BJ (cell line): ENCODE measurements around the gene DHRS4. TPM values are rescaled to one million over a fixed set of nuclear protein-coding genes. Genes with fewer than 3 reads are reported as not detected.
A peak's percentile ranks its signal among the peaks of the same experiment; 100 is the strongest.
"Not testable (repeated sequence)": the region's sequence is repeated elsewhere in the genome, so short reads cannot be mapped to it uniquely, and the experiment has no call there.

Experiments
- CTCF ChIA-PET: fragments of 350-600 bp; formaldehyde crosslinking; extraction: SDS; loops from one replicate; lab custom pipeline; 2021; ENCODE audit warnings: antibody characterized with exemption, inconsistent platforms; lab: Yijun Ruan, JAX
- POLR2A ChIA-PET: fragments of 300-600 bp; sonication (Branson Sonifier 250); formaldehyde crosslinking; extraction: SDS; loops from one replicate; lab custom pipeline; 2021; ENCODE audit warnings: antibody characterized with exemption; lab: Charles Lee
- DNase-seq: peaks from one replicate; pipeline ENCODE4 v3.0.0-alpha.2; 2011; ENCODE audit warnings: low read depth
- H3K27me3 ChIP-seq: 2 replicates; pipeline ENCODE4 v1.6.0; 2011; ENCODE audit warnings: low read length; ENCODE audit not compliant: control insufficient read depth, insufficient read depth
- H3K36me3 ChIP-seq: 2 replicates; pipeline ENCODE4 v1.5.1; 2011; ENCODE audit warnings: low read length; ENCODE audit not compliant: control insufficient read depth, insufficient read depth
- H3K4me3 ChIP-seq: 2 replicates; pipeline ENCODE4 v1.5.1; 2011; ENCODE audit warnings: low read depth, mild to moderate bottlenecking, control low read depth, low read length
- CTCF ChIP-seq: IDR thresholded peaks from 2 replicates; pipeline ENCODE4 v1.5.1; 2011; ENCODE audit warnings: low read depth, mild to moderate bottlenecking, control low read depth, inconsistent platforms, low read length, moderate library complexity; ENCODE audit not compliant: insufficient read depth
- polyA plus RNA-seq: library from polyadenylated mRNA; depleted of rRNA; stranded (reverse); fragments of >200 nt; gene quantifications from 2 replicates; pipeline ENCODE4 v1.2.3, GENCODE V29; 2011

The DHRS4 gene
- polyA plus RNA-seq, 1 experiment: 24.7 TPM

- H3K4me3 ChIP-seq, POLR2A ChIA-PET, CTCF ChIA-PET, DNase-seq, H3K27me3 ChIP-seq, H3K36me3 ChIP-seq: not testable (repeated sequence)
Measured at GRCh38 chr14:23969130-23969480, 15.5 kb downstream of the DHRS4 start.

- POLR2A ChIA-PET, H3K4me3 ChIP-seq, H3K36me3 ChIP-seq, H3K27me3 ChIP-seq, DNase-seq, CTCF ChIA-PET: not testable (repeated sequence)
Measured at GRCh38 chr14:23969481-23970282, 16.1 kb downstream of the DHRS4 start.

- H3K4me3 ChIP-seq, H3K27me3 ChIP-seq, DNase-seq, H3K36me3 ChIP-seq, POLR2A ChIA-PET, CTCF ChIA-PET: not testable (repeated sequence)
Measured at GRCh38 chr14:23970283-23970659, 16.7 kb downstream of the DHRS4 start.

- H3K36me3 ChIP-seq, H3K27me3 ChIP-seq, POLR2A ChIA-PET, DNase-seq, H3K4me3 ChIP-seq: not testable (repeated sequence)
- CTCF ChIA-PET: interaction anchor here (2.1 kb wide), 1 partner anchor 117 kb away, joined by 6 read pairs; no protein-coding TSS in a partner anchor
Measured at GRCh38 chr14:23973178-23973577, 19.6 kb downstream of the DHRS4 start.

- H3K27me3 ChIP-seq, H3K4me3 ChIP-seq, DNase-seq, H3K36me3 ChIP-seq, POLR2A ChIA-PET: not testable (repeated sequence)
- CTCF ChIA-PET: interaction anchor here (1.9 to 2.1 kb wide), 2 partner anchors 41 to 117 kb away, joined by 6 to 8 read pairs; no protein-coding TSS in a partner anchor
Measured at GRCh38 chr14:23974041-23974440, 20.5 kb downstream of the DHRS4 start.

GRCh38 chr14:23977208-23977607, 23.6 kb downstream of the DHRS4 start:
- H3K4me3 ChIP-seq, H3K36me3 ChIP-seq, POLR2A ChIA-PET, H3K27me3 ChIP-seq, DNase-seq: not testable (repeated sequence)
- CTCF ChIA-PET: interaction anchor here (0.8 to 1.5 kb wide), 2 partner anchors 38 to 104 kb away, joined by 3 read pairs; no protein-coding TSS in a partner anchor
- peak; percentile 28; the same call in 1 of the 2 replicates for TF ChIP-seq CTCF

GRCh38 chr14:23981951-23982813, 28.6 kb downstream of the DHRS4 start:
- H3K4me3 ChIP-seq, H3K36me3 ChIP-seq, H3K27me3 ChIP-seq, POLR2A ChIA-PET, DNase-seq: not testable (repeated sequence)
- CTCF ChIA-PET: interaction anchor here (0.8 kb wide), 1 partner anchor 76 kb away, joined by 5 read pairs; no protein-coding TSS in a partner anchor
